ENCODE measurements around the gene KNG1. TPM values are rescaled to one million over a fixed set of nuclear protein-coding genes. Genes with fewer than 3 reads are reported as not detected.

KNG1 gene
- total RNA-seq, 1 donor from 2014 or later: not detected

DNA sequence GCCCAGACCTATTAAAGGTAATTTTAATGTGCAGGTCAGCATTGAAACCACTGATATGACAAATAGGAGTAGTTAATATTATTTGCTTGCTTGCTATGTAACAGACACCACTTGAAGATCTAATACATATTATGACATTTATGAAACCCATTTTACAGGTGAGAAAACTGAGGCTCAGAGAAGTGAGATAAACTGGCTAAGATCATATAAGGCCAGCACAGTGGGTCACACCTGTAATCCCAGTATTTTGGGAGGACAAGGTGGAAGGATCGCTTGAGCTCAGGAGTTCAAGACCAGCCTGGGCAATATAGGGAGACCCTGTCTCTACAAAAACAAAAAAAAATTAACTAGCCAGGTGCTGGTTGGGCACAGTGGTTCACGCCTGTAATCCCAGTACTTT lies 33.2 kb downstream of the KNG1 start:
- TF ChIP-seq, protein P1, sequence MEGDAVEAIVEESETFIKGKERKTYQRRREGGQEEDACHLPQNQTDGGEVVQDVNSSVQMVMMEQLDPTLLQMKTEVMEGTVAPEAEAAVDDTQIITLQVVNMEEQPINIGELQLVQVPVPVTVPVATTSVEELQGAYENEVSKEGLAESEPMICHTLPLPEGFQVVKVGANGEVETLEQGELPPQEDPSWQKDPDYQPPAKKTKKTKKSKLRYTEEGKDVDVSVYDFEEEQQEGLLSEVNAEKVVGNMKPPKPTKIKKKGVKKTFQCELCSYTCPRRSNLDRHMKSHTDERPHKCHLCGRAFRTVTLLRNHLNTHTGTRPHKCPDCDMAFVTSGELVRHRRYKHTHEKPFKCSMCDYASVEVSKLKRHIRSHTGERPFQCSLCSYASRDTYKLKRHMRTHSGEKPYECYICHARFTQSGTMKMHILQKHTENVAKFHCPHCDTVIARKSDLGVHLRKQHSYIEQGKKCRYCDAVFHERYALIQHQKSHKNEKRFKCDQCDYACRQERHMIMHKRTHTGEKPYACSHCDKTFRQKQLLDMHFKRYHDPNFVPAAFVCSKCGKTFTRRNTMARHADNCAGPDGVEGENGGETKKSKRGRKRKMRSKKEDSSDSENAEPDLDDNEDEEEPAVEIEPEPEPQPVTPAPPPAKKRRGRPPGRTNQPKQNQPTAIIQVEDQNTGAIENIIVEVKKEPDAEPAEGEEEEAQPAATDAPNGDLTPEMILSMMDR (IDR thresholded peaks at IDR 0.05; ENCODE audit: insufficient read depth, low read length, poor library complexity, severe bottlenecking): no peak
- H3K4me3 ChIP-seq (ENCODE audit: low read depth, low read length): no peak overlapping the region
- no peaks in the 10 kb centered on the region for H3K36me3 ChIP-seq (ENCODE audit: control insufficient read depth, insufficient read depth, low read length)
- no peak for DNase-seq (ENCODE audit: low read depth)
- H3K27me3 ChIP-seq (ENCODE audit: control insufficient read depth, insufficient read depth, low read length): no peaks in the 10 kb centered on the region

DNA sequence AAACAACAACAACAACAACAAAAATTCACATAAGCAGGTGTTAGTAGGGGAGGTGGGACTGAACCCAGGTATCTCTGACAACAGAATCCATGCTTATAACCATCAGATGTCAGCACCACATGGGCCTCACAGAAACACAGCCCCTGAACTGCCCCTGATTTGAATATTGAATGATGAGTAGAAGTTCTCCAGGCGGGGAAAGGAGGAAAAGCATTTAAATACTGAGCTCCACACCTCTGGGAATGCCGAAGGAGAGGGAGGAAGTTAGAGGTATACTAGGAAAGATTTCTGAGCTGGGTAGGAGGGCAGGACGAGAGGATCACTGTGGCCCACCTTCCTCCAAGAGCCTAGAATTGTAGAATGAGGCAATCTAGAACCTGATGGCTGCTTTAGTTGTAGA lies 34.3 kb downstream of the KNG1 start:
- no peak for DNase-seq (ENCODE audit: low read depth)
- TF ChIP-seq, protein P1 (IDR thresholded peaks at IDR 0.05; ENCODE audit: insufficient read depth, low read length, poor library complexity, severe bottlenecking): no peak
- no peak overlapping the region for H3K4me3 ChIP-seq (ENCODE audit: low read depth, low read length)
- H3K27me3 ChIP-seq (ENCODE audit: control insufficient read depth, insufficient read depth, low read length): no peaks in the 10 kb centered on the region
- H3K36me3 ChIP-seq (ENCODE audit: control insufficient read depth, insufficient read depth, low read length): no peaks in the 10 kb centered on the region

DNA sequence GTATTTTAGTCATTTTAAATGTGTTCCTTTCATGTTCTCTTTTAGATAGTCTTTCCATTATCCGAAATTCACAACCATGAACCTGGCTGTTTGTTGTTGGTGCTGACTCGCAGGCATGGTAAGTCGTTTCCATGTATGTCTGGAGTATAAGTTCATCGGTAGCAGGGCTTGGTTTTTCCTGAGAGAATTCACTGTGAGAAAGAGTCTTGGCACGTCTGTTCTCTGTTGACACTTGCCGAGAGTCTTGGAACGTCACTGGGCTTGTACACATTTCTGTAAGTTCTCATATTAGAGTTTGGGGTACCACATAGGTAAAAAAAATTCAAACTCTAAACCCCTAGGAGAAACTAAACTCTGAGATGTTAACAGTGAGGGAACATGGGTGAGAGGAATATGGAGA lies 36.8 kb downstream of the KNG1 start:
- Histone ChIP-seq H3K36me3 (ENCODE audit: control insufficient read depth, insufficient read depth, low read length) (no peaks in the 10 kb centered on the region), H3K27me3 (ENCODE audit: control insufficient read depth, insufficient read depth, low read length) (no peaks in the 10 kb centered on the region), H3K4me3 (ENCODE audit: low read depth, low read length) (no peak overlapping the region)
- DNase-seq (ENCODE audit: low read depth): no peak
- TF ChIP-seq, protein P1 (IDR thresholded peaks at IDR 0.05; ENCODE audit: insufficient read depth, low read length, poor library complexity, severe bottlenecking): no peak

DNA sequence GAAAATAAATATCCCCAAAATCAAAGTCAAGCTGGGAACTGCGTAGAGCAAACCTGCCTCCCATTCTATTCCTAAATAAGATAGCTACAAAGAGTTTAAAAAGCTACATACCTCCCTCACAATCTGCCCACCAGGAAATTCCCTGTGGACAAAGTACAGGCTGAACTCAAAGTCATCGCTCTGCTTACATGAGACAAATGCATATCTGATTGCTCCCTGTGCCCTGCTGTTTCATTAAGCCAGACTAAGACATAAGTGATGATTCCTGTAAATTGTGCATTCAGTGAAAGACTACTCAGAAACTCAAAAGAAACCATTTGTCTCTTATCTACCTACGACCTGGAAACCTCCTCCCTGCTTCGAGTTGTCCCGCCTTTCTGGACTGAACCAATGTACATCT lies 37.7 kb downstream of the KNG1 start:
- TF ChIP-seq, protein P1 (IDR thresholded peaks at IDR 0.05; ENCODE audit: insufficient read depth, low read length, poor library complexity, severe bottlenecking): no peak
- no peak for DNase-seq (ENCODE audit: low read depth)
- no peaks in the 10 kb centered on the region for H3K27me3 ChIP-seq (ENCODE audit: control insufficient read depth, insufficient read depth, low read length)
- no peaks in the 10 kb centered on the region for H3K36me3 ChIP-seq (ENCODE audit: control insufficient read depth, insufficient read depth, low read length)
- no peak overlapping the region for H3K4me3 ChIP-seq (ENCODE audit: low read depth, low read length)

DNA sequence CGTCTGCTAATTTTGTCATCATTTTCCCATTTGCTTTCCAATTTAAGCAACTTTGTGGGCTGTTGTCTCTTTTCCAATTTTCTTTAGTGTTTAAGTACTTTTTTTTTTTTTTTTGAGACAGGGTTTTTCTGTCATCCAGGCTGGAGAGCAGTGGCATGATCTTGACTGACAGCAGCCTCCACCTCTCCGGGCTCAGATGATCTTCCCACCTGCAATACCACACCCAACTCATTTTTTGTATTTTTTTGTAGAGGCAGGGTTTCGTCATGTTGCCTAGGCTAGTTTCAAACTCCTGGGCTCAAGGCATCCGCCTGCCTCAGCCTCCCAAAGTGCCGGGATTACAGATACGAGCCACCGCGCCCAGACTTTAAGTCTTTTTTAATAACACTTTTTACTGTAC lies 40.1 kb downstream of the KNG1 start:
- Histone ChIP-seq H3K4me3 (ENCODE audit: low read depth, low read length) (no peak overlapping the region), H3K27me3 (ENCODE audit: control insufficient read depth, insufficient read depth, low read length) (no peaks in the 10 kb centered on the region), H3K36me3 (ENCODE audit: control insufficient read depth, insufficient read depth, low read length) (no peaks in the 10 kb centered on the region)
- no peak for DNase-seq (ENCODE audit: low read depth)
- TF ChIP-seq, protein P1 (IDR thresholded peaks at IDR 0.05; ENCODE audit: insufficient read depth, low read length, poor library complexity, severe bottlenecking): no peak

DNA sequence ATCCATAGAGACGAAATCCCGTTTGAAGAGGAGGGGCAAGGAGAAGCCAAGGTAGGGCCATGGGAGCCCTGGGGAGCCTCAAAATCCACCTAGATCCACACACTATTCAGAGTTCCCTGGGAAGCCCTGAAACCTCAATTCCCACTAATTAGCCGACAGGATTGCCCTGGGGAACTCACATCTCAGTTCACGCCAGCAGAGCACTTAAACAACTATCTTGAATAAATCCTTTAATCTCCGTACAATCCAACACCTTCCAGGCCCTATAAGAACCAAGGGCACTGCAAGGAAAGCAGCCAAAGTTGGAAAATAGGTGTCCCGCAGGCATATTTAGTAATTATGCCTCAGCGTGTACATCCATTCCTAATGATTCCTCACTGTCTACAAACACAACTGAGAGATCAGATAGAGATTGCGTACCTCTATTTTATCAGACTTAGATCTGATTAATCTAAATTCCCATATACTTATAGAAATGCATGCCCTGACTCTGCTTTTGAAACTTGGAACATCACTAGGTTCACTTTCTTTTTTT lies 40.6 kb downstream of the KNG1 start:
- TF ChIP-seq, protein P1 (IDR thresholded peaks at IDR 0.05; ENCODE audit: insufficient read depth, low read length, poor library complexity, severe bottlenecking): no peak
- Histone ChIP-seq H3K4me3 (ENCODE audit: low read depth, low read length) (no peak overlapping the region), H3K36me3 (ENCODE audit: control insufficient read depth, insufficient read depth, low read length) (no peaks in the 10 kb centered on the region), H3K27me3 (ENCODE audit: control insufficient read depth, insufficient read depth, low read length) (no peaks in the 10 kb centered on the region)
- no peak for DNase-seq (ENCODE audit: low read depth)
